ENCODE data around the gene PODXL2.

The PODXL2 gene

GRCh38 chr3:127624063-127624462, 4.9 kb upstream of the PODXL2 start:
- no peak for TF ChIP-seq JUND (IDR thresholded peaks at IDR 0.05; ENCODE audit: low read depth)
- in situ Hi-C loops (cut with HindIII; ENCODE audit: low pct_unique_long_range_greater_than_20kb, low sequenced_read_pairs), result no loop called here
- no peak for DNase-seq (ENCODE audit: low read depth in 1 of 2, low spot score in 1 of 2)

DNA sequence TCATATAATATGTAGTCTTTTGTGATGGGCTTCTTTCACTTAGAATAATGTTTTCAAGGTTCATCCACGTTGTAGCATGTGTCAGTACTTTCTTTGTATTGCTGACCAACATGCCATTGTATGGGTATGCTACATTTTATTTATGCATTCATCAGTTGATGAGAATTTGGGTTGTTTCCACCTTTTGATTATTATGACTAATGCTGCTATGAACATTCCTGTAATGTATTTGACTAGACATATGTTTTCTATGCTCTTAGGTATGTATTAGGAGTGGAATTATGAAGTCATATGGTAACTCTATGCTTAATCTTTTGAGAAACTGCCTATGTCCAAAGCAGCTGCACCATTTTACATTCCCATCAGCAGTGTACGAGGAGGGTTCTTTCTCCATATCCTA, 3.2 kb upstream of the PODXL2 start:
- no peak for TF ChIP-seq JUND (IDR thresholded peaks at IDR 0.05; ENCODE audit: low read depth)
- DNase-seq (ENCODE audit: low read depth in 1 of 2, low spot score in 1 of 2), result no peak
- in situ Hi-C loops (cut with HindIII; ENCODE audit: low pct_unique_long_range_greater_than_20kb, low sequenced_read_pairs), result no loop called here

DNA sequence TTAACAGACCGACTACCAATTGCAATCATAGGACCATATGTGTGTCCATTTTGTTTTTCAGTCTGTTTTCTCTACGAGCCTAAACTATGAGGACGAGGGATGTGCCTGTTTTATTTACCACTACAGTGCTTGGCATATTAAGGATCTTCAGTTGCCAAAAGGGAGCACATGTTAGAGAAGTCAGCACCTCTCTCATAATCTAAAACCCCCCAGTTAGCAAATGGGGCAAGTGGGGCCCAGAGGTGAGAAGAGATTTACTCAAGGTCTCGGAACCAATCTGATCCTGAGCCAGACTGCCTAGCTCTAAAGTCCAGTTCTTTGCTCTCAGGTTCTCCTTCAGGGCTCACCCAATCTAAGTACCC, 578 bp upstream of the PODXL2 start:
- TF ChIP-seq JUND (IDR thresholded peaks at IDR 0.05; ENCODE audit: low read depth), result no peak
- in situ Hi-C loops (cut with HindIII; ENCODE audit: low pct_unique_long_range_greater_than_20kb, low sequenced_read_pairs), result no loop called here
- DNase-seq (ENCODE audit: low read depth in 1 of 2, low spot score in 1 of 2), result no peak

DNA sequence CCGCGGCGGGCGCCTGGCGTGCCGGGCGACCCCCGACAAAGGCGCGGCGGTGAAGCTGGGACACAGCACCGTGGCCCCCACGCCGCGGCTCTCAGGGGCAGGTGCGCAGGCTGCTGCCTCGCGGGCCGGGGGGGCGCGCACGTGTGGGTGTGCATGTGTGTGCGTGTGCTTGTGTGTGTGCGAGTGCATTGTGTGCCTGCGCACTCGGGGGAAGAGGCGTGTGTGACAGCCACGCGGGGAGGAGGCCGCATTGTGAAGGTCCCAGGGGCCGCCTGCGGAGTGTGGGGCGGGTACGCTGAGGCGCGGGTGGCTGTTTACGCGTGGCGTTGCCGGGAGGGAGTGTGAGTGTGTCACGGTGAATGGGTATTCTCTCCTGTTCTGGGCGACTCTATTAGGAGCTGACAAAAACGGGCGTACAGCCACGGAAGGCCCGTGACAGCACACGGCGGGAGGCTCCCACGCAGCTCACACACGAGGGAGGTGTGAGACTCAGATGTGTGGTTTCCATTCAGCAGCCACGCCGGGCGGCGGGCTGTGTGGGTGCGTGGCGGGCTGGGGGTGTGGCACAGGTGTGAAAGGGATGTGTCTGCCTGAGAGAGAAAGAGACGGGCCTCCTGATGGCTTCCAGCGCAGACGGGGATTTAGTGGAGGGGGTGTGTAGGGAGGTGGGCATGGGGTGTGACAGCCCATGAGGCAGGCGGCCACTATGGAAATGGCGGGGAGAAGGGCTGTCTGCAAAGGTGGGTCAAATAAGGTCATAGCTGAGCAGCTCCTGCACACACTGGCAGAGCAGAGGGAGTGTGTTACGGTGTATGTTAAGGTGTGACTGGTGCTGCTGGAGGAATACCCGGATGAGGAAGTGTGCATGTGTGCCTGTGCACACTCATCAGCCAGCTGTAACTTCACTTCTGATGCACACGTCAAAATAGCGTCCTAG, 750 bp downstream of the PODXL2 start:
- in situ Hi-C loops (cut with HindIII; ENCODE audit: low pct_unique_long_range_greater_than_20kb, low sequenced_read_pairs), result no loop called here
- no peak for DNase-seq (ENCODE audit: low read depth in 1 of 2, low spot score in 1 of 2)
- TF ChIP-seq JUND (IDR thresholded peaks at IDR 0.05; ENCODE audit: low read depth), result no peak

- in situ Hi-C loops (cut with HindIII; ENCODE audit: low pct_unique_long_range_greater_than_20kb, low sequenced_read_pairs), result no loop called here
- DNase-seq (ENCODE audit: low read depth in 1 of 2, low spot score in 1 of 2), result no peak
- TF ChIP-seq JUND (IDR thresholded peaks at IDR 0.05; ENCODE audit: low read depth), result no peak
Measured at GRCh38 chr3:127630811-127631714, 2.1 kb downstream of the PODXL2 start.

DNA sequence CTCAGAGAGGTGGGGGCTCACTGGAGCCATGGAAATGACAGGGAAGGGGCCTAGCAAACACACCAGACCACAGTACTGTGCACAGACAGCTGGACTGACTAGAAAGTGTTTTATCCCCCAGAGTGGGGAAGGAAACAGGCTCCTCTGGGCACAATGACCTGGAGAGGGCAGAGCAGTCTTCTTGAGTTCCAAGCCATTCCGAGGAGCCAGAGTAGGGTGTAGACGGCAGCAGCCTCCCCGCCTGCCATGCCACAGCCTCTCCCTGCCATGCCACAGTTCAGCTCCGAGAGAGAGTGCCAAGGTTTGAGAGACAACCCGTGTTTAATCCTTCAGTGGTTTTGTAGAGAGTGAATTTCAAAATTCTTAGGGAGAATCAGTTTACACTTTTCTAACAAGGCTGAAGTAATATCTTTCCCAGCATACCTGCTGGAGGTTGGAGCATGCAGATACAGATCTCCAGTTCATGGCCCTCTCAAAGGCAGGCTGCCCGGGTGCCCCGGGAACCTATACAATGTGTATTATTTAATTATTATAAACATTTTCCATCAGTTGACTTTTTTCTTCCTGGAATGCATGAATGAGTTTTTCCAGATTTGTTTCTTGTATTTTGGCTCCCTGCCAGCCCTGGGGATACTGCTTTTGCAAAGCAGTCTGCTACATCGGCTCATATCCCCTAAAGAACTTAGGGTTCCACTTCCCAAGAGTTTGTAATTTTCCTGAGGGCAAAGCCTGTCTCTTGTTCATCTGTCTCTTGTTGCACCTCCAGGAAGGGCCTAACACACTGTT, 3.2 kb downstream of the PODXL2 start:
- in situ Hi-C loops (cut with HindIII; ENCODE audit: low pct_unique_long_range_greater_than_20kb, low sequenced_read_pairs), result no loop called here
- TF ChIP-seq JUND (IDR thresholded peaks at IDR 0.05; ENCODE audit: low read depth), result no peak
- peak in 1 of 2 experiments; percentile 35 for DNase-seq (ENCODE audit: low read depth in 1 of 2, low spot score in 1 of 2)

DNA sequence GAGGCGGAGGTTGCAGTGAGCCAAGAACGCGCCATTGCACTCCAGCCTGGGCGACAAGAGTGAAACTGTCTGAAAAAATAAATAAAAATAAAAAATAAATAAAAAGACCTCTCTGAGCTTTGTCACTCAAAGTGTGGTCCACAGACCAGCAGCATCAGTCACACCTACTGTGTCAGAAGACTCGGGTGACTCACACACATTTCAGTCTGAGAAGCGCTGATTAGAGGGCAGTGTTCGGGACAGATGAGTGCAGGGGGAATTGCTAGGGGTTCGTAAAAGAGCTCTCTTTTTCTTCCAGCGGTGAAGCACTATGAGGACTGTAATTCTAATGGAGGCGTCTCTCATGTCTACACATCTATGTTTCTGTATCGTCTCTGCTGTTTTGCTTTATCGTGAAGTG, 5.7 kb downstream of the PODXL2 start:
- no peak for DNase-seq (ENCODE audit: low read depth in 1 of 2, low spot score in 1 of 2)
- in situ Hi-C loops (cut with HindIII; ENCODE audit: low pct_unique_long_range_greater_than_20kb, low sequenced_read_pairs), result no loop called here
- no peak for TF ChIP-seq JUND (IDR thresholded peaks at IDR 0.05; ENCODE audit: low read depth)

GRCh38 chr3:127637546-127637945, 8.6 kb downstream of the PODXL2 start:
- in situ Hi-C loops (cut with HindIII; ENCODE audit: low pct_unique_long_range_greater_than_20kb, low sequenced_read_pairs), result no loop called here
- no peak for TF ChIP-seq JUND (IDR thresholded peaks at IDR 0.05; ENCODE audit: low read depth)
- peak in 1 of 2 experiments; percentile 43 for DNase-seq (ENCODE audit: low read depth in 1 of 2, low spot score in 1 of 2)

DNA sequence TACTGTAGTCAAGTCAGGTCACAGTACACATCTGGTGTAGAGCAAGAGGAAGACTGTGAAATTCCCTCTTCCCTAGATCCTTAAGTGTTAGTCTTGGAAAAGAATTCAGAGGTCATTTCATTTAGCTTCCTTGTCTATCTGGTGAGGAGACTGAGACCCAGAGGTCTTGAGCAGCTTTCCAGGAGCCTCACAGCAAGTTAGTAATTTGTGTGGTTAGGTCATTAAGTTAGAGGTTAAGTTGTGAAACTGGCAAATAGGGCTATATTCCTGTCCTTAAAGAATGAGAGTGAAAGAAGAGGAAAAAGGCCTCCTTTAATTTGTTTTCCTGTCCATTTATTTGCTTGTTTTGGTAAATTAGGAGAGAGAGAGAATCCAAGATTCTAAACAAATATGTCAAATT, 9.0 kb downstream of the PODXL2 start:
- in situ Hi-C loops (cut with HindIII; ENCODE audit: low pct_unique_long_range_greater_than_20kb, low sequenced_read_pairs), result no loop called here
- TF ChIP-seq JUND (IDR thresholded peaks at IDR 0.05; ENCODE audit: low read depth), result no peak
- no peak for DNase-seq (ENCODE audit: low read depth in 1 of 2, low spot score in 1 of 2)

- DNase-seq (ENCODE audit: low read depth in 1 of 2, low spot score in 1 of 2), result no peak
- no peak for TF ChIP-seq JUND (IDR thresholded peaks at IDR 0.05; ENCODE audit: low read depth)
- in situ Hi-C loops (cut with HindIII; ENCODE audit: low pct_unique_long_range_greater_than_20kb, low sequenced_read_pairs), result no loop called here
Measured at GRCh38 chr3:127639173-127640041, 10.4 kb downstream of the PODXL2 start.

GRCh38 chr3:127640042-127640355, 11.0 kb downstream of the PODXL2 start:
- DNase-seq (ENCODE audit: low read depth in 1 of 2, low spot score in 1 of 2), result no peak
- no peak for TF ChIP-seq JUND (IDR thresholded peaks at IDR 0.05; ENCODE audit: low read depth)

More at GRCh38 chr3:127640042-127640355, 11.0 kb downstream of the PODXL2 start:
- in situ Hi-C loops (cut with HindIII; ENCODE audit: low pct_unique_long_range_greater_than_20kb, low sequenced_read_pairs), result no loop called here

Data from T47D (cell line).